ENCODE data around the gene IPO11. TPM values are rescaled to one million over a fixed set of nuclear protein-coding genes. Genes with fewer than 3 reads are reported as not detected.

The IPO11 gene
- total RNA-seq, 1 experiment from 2014 or later: 36.6 TPM

GRCh38 chr5:62589504-62589903 lies 176.9 kb downstream of the IPO11 start:
- H3K9me3 Mint-ChIP-seq (ENCODE audit: unreplicated experiment): no peaks in the 10 kb centered on the region
- H3K27me3 Mint-ChIP-seq (ENCODE audit: insufficient read depth, unreplicated experiment): no peaks in the 10 kb centered on the region
- no peak for DNase-seq (ENCODE audit: unreplicated experiment)
- H3K4me1 Mint-ChIP-seq (ENCODE audit: insufficient read depth, unreplicated experiment): peaks cover 12% of the 10 kb centered on the region
- no peak overlapping the region for H3K4me3 Mint-ChIP-seq (ENCODE audit: unreplicated experiment)
- POLR2A ChIA-PET: no interaction called here
- CTCF ChIA-PET: no interaction called here
- peaks cover 16% of the 10 kb centered on the region for H3K36me3 Mint-ChIP-seq (ENCODE audit: insufficient read depth, unreplicated experiment)
- intact Hi-C loops (cut with micrococcal nuclease): no loop called here
- TF ChIP-seq, protein P1, sequence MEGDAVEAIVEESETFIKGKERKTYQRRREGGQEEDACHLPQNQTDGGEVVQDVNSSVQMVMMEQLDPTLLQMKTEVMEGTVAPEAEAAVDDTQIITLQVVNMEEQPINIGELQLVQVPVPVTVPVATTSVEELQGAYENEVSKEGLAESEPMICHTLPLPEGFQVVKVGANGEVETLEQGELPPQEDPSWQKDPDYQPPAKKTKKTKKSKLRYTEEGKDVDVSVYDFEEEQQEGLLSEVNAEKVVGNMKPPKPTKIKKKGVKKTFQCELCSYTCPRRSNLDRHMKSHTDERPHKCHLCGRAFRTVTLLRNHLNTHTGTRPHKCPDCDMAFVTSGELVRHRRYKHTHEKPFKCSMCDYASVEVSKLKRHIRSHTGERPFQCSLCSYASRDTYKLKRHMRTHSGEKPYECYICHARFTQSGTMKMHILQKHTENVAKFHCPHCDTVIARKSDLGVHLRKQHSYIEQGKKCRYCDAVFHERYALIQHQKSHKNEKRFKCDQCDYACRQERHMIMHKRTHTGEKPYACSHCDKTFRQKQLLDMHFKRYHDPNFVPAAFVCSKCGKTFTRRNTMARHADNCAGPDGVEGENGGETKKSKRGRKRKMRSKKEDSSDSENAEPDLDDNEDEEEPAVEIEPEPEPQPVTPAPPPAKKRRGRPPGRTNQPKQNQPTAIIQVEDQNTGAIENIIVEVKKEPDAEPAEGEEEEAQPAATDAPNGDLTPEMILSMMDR (IDR thresholded peaks at IDR 0.05; ENCODE audit: unreplicated experiment): no peak
- no TSS peak for BruUV-seq (replicated peaks)
- no peak overlapping the region for H3K27ac Mint-ChIP-seq (ENCODE audit: low read depth, unreplicated experiment)

DNA sequence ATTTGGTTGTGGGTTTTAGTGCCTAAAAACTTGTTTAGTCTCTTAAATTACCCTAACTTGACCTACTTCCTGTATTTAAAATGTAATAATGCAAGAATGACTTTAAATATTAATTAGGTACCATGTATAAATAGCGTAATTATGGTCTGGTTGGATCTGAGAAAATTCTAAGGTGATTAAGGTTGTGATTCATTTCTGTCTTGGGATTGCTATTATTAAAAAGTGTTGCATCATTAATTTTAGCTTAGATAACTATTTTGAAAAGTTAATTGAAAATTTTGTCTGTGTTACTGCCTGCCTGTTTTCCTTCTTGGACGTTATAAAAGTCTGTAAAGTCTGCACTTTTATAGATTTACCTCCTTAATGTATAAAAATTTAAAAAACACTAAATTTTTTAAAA lies 177.8 kb downstream of the IPO11 start:
- intact Hi-C loops (cut with micrococcal nuclease): no loop called here
- Mint-ChIP-seq H3K27ac (ENCODE audit: low read depth, unreplicated experiment) (no peak overlapping the region), H3K9me3 (ENCODE audit: unreplicated experiment) (no peaks in the 10 kb centered on the region), H3K4me1 (ENCODE audit: insufficient read depth, unreplicated experiment) (peaks cover 11% of the 10 kb centered on the region), H3K36me3 (ENCODE audit: insufficient read depth, unreplicated experiment) (peaks cover 16% of the 10 kb centered on the region), H3K27me3 (ENCODE audit: insufficient read depth, unreplicated experiment) (no peaks in the 10 kb centered on the region), H3K4me3 (ENCODE audit: unreplicated experiment) (no peak overlapping the region)
- TF ChIP-seq, protein P1 (IDR thresholded peaks at IDR 0.05; ENCODE audit: unreplicated experiment): no peak
- no peak for DNase-seq (ENCODE audit: unreplicated experiment)
- CTCF ChIA-PET: no interaction called here
- POLR2A ChIA-PET: no interaction called here
- BruUV-seq (replicated peaks): no TSS peak

GRCh38 chr5:62592558-62592957 lies 180.0 kb downstream of the IPO11 start:
- intact Hi-C loops (cut with micrococcal nuclease): no loop called here
- Mint-ChIP-seq H3K9me3 (ENCODE audit: unreplicated experiment) (no peaks in the 10 kb centered on the region), H3K4me1 (ENCODE audit: insufficient read depth, unreplicated experiment) (peaks cover 6% of the 10 kb centered on the region), H3K4me3 (ENCODE audit: unreplicated experiment) (no peak overlapping the region), H3K27ac (ENCODE audit: low read depth, unreplicated experiment) (no peak overlapping the region), H3K27me3 (ENCODE audit: insufficient read depth, unreplicated experiment) (no peaks in the 10 kb centered on the region), H3K36me3 (ENCODE audit: insufficient read depth, unreplicated experiment) (peaks cover 16% of the 10 kb centered on the region)
- POLR2A ChIA-PET: interaction anchor here (0.5 kb wide), 1 partner anchor 146 kb away, joined by 3 read pairs; no protein-coding TSS in a partner anchor
- TF ChIP-seq, protein P1 (IDR thresholded peaks at IDR 0.05; ENCODE audit: unreplicated experiment): no peak
- no TSS peak for BruUV-seq (replicated peaks)
- no peak for DNase-seq (ENCODE audit: unreplicated experiment)
- CTCF ChIA-PET: interaction anchor here (0.6 kb wide), 1 partner anchor 191 kb away, joined by 3 read pairs; no protein-coding TSS in a partner anchor

GRCh38 chr5:62593331-62593730 lies 180.8 kb downstream of the IPO11 start:
- DNase-seq (ENCODE audit: unreplicated experiment): peak; percentile 25
- TF ChIP-seq, protein P1 (IDR thresholded peaks at IDR 0.05; ENCODE audit: unreplicated experiment): no peak
- intact Hi-C loops (cut with micrococcal nuclease): no loop called here
- Mint-ChIP-seq H3K4me1 (ENCODE audit: insufficient read depth, unreplicated experiment) (peaks cover 6% of the 10 kb centered on the region), H3K27me3 (ENCODE audit: insufficient read depth, unreplicated experiment) (no peaks in the 10 kb centered on the region), H3K9me3 (ENCODE audit: unreplicated experiment) (no peaks in the 10 kb centered on the region), H3K36me3 (ENCODE audit: insufficient read depth, unreplicated experiment) (peaks cover 16% of the 10 kb centered on the region), H3K4me3 (ENCODE audit: unreplicated experiment) (no peak overlapping the region), H3K27ac (ENCODE audit: low read depth, unreplicated experiment) (peak overlapping the region; percentile 8)
- ChIA-PET CTCF (no interaction called here), POLR2A (no interaction called here)
- no TSS peak for BruUV-seq (replicated peaks)

Data from MCF 10A (cell line).